C4-2B (cell line): ENCODE data around the gene FBXO21.
"Not testable (repeated sequence)": the region's sequence is repeated elsewhere in the genome, so short reads cannot be mapped to it uniquely, and the experiment has no call there.

ENCODE experiments used
- H3K27ac ChIP-seq: fragments of 450-650 bp; 2 replicates; pipeline ENCODE4 v1.5.1; 2017
- CTCF ChIP-seq: fragments of 450-650 bp; conservative IDR thresholded peaks from 2 replicates; pipeline ENCODE4 v1.5.1; 2017; ENCODE audit warnings: mild to moderate bottlenecking
- ZFX ChIP-seq: fragments of 450-650 bp; IDR thresholded peaks from 2 replicates; pipeline ENCODE4 v1.6.1; 2017

The FBXO21 gene

GRCh38 chr12:117097159-117097558 lies 93.1 kb downstream of the FBXO21 start:
- no peak overlapping the region for H3K27ac ChIP-seq
- TF ChIP-seq ZFX: no peak
- no peak for TF ChIP-seq CTCF

GRCh38 chr12:117096501-117097042 lies 93.7 kb downstream of the FBXO21 start:
- H3K27ac ChIP-seq: no peak overlapping the region
- TF ChIP-seq CTCF: no peak
- TF ChIP-seq ZFX: no peak

- not testable (repeated sequence) for H3K27ac ChIP-seq
Observed at GRCh38 chr12:117095191-117095590, 95.1 kb downstream of the FBXO21 start.

GRCh38 chr12:117093918-117094630 lies 96.2 kb downstream of the FBXO21 start:
- H3K27ac ChIP-seq: no peak overlapping the region
- TF ChIP-seq ZFX (no peak), CTCF (no peak)

GRCh38 chr12:117093431-117093830 lies 96.8 kb downstream of the FBXO21 start:
- TF ChIP-seq CTCF (no peak), ZFX (no peak)
- H3K27ac ChIP-seq: no peak overlapping the region

- no peak overlapping the region for H3K27ac ChIP-seq
- TF ChIP-seq ZFX: no peak
- no peak for TF ChIP-seq CTCF
Observed at GRCh38 chr12:117092886-117093285, 97.4 kb downstream of the FBXO21 start.

- H3K27ac ChIP-seq: no peak overlapping the region
Observed at GRCh38 chr12:117092511-117092780, 97.8 kb downstream of the FBXO21 start.

More at GRCh38 chr12:117092511-117092780, 97.8 kb downstream of the FBXO21 start:
- no peak for TF ChIP-seq CTCF
- no peak for TF ChIP-seq ZFX
